LHCN-M2 (cell line): ENCODE measurements around the gene TFDP1. TPM values are rescaled to one million over a fixed set of nuclear protein-coding genes. Genes with fewer than 3 reads are reported as not detected.

ENCODE experiments used
- DNase-seq: peaks from one replicate; pipeline ENCODE4 v3.0.0-alpha.2; 2012; ENCODE audit warnings: low read depth
- polyA plus RNA-seq: library from polyadenylated mRNA; unstranded; fragments of >200 nt; gene quantifications from one replicate; pipeline ENCODE4 v1.2.1, GENCODE V29; 2012; ENCODE audit warnings: missing spikeins
- total RNA-seq: library from RNA; depleted of rRNA; stranded (reverse); fragments of >200 nt; gene quantifications from 2 replicates; pipeline ENCODE4 v1.2.3, GENCODE V29; 2014; rRNA removed

The TFDP1 gene
- 141 and 146 TPM in 2 replicates for total RNA-seq
- 95.5 TPM for polyA plus RNA-seq

GRCh38 chr13:113584205-113584869, at the start of gene TFDP1:
TFDP1 (plus strand) TSS chr13:113584753; CDS start chr13:113585838, 1,085 bp downstream.
- peak; percentile 85 for DNase-seq

- no peak for DNase-seq
These were observed 49.2 kb upstream of the TFDP1 start for GRCh38 chr13:113535381-113535781.

GRCh38 chr13:113536461-113537110, 48.0 kb upstream of the TFDP1 start:
- DNase-seq, result no peak

- DNase-seq, result no peak
These were observed 47.3 kb upstream of the TFDP1 start for GRCh38 chr13:113537205-113537604.

- DNase-seq, result no peak
These were observed 46.5 kb upstream of the TFDP1 start for GRCh38 chr13:113537909-113538688.

GRCh38 chr13:113538689-113539058, 45.9 kb upstream of the TFDP1 start:
- no peak for DNase-seq

- DNase-seq, result no peak
These were observed 45.4 kb upstream of the TFDP1 start for GRCh38 chr13:113539176-113539575.

GRCh38 chr13:113539822-113540221, 44.7 kb upstream of the TFDP1 start:
- DNase-seq, result no peak

GRCh38 chr13:113540523-113540922, 44.0 kb upstream of the TFDP1 start:
- no peak for DNase-seq

- DNase-seq, result no peak
These were observed 41.7 kb upstream of the TFDP1 start for GRCh38 chr13:113542751-113543424.

- no peak for DNase-seq
These were observed 40.3 kb upstream of the TFDP1 start for GRCh38 chr13:113544071-113544891.

- no peak for DNase-seq
These were observed 39.7 kb upstream of the TFDP1 start for GRCh38 chr13:113544896-113545295.

- DNase-seq, result peak; percentile 50
These were observed 39.1 kb upstream of the TFDP1 start for GRCh38 chr13:113545455-113545930.

- DNase-seq, result no peak
These were observed 38.5 kb upstream of the TFDP1 start for GRCh38 chr13:113545931-113546516.

GRCh38 chr13:113546571-113547237, 37.8 kb upstream of the TFDP1 start:
- no peak for DNase-seq

- no peak for DNase-seq
These were observed 37.1 kb upstream of the TFDP1 start for GRCh38 chr13:113547238-113547971.

- no peak for DNase-seq
These were observed 36.3 kb upstream of the TFDP1 start for GRCh38 chr13:113548171-113548641.

GRCh38 chr13:113548778-113549621, 35.6 kb upstream of the TFDP1 start:
- DNase-seq, result no peak
